Activated T-cell treated with anti-CD3 and anti-CD28 coated beads, Interleukin-2, amount 50 U/mL, for 48 hours (primary cell): Measurements from ENCODE around the gene MOGAT3.
"Not testable (repeated sequence)": the region's sequence is repeated elsewhere in the genome, so short reads cannot be mapped to it uniquely, and the experiment has no call there.

Source experiments
- DNase-seq, 2 experiments: peaks; one replicate each; pipeline ENCODE4 v3.0.0-alpha.2; 2020

MOGAT3 gene

DNA sequence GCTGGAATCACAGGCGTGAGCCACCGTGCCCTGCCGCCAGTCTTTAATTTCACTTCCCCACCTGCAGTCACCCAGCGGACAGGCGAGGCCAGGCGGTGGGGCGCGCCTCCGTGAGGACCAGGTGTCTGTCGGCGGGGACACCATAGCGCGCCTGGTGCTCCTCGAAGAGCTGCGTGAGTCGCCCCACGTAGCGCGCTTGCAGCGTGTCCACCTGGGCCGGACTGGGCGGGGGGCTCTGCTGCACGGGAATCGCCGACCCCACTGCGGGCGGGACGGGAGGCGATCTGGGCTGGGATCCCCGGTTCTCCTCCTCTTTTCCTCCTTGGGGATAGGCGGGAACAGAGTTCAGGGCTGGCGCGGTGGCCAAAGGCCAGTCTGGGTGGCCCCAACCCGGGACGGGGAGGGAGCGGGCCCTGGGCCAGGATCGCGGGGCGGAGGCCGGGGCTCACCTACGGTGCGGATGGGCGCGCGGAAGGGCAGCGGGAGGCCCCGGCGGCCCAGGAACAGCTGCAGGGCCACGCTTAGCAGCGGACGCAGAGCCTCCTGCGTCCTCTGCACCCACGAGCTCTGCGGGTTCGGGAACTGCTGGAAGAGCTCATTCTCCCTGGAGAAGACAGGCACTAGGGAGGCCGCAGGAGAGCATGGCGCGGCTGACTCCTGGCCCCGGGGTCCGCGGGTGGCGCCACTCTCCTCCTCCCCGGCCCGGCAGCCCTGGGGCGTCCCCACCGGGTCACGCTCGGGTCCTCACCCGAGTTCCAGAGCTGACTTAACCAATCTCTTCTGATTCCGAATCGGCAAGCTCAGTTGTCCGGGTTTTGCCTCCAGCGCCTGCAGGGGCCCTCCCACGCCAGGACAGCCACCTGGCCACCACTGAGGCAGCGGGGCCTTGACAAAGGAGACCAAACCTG, 1.1 kb upstream of the MOGAT3 start:
- DNase-seq, result peak in 1 of 2 experiments; percentile 23

DNA sequence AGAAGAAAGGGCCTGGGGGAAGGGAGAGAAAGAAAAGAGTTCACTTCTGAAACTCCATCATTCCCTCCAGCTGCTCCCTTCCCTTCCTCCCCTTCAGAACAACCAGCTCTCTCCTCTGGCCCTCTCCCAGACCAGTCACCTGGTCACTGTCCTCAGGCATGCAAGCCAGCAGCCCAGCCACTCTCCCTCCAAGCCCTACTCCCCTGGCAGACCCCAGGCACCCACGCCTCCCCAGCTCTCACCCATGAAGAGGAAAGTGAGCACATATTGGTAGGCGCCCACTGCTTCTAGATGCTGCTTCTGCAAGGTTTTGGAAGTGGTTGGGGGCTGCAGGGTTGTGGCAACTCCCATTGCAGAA, 353 bp downstream of the MOGAT3 start:
- no peak for DNase-seq

GRCh38 chr7:101199522-101199921, 1.3 kb downstream of the MOGAT3 start:
- DNase-seq, result not testable (repeated sequence)

- no peak for DNase-seq
These were observed 2.4 kb downstream of the MOGAT3 start for GRCh38 chr7:101198476-101198875.

- DNase-seq, result no peak
These were observed 2.8 kb downstream of the MOGAT3 start for GRCh38 chr7:101197991-101198390.

- no peak for DNase-seq
These were observed 5.0 kb downstream of the MOGAT3 start for GRCh38 chr7:101195884-101196283.

DNA sequence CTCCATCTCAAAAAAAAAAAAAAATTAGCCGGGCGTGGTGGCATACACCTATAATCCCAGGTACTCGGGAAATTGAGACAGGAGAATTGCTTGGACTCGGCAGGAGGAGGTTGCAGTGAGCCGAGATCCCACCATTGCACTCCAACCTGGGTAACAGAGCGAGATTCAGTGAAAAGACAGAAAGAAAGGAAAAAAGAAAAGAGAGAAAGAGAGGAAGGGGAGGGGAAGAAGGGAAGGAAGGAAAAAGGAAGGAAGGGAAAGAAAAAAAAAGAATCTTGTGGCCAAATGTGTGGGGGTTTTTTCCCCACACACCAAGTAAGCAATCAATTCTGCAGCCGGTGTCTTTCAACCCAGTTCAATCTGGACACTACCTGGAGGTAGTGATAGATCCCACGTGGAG, 11.7 kb downstream of the MOGAT3 start:
- DNase-seq, result no peak

DNA sequence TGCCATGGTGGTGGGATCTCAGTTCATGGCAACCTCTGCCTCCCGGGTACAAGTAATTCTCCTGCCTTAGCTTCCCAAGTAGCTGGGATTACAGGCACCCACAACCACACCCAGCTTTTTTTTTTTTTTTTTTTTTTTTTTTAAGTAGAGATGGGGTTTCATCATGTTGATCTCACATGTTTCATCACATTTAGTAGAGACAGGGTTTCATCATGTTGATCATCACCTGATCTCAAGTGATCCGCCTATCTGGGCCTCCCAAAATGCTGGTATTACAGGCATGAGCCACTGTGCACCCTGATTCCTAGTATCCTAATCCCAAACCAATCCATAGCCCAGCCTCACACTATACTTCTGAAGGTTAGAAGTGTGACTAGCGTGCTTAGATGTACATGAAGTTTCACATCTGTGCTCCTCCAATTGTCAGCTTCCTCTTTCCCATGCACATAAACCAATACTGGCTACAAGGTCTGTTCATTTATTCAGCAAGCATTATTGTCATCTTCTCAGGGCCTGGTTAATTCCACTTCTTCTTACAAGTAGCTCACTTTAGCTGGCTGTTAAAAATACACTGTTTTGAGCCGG, 13.9 kb downstream of the MOGAT3 start:
- no peak for DNase-seq

GRCh38 chr7:101186194-101186593, 14.6 kb downstream of the MOGAT3 start:
- no peak for DNase-seq

DNA sequence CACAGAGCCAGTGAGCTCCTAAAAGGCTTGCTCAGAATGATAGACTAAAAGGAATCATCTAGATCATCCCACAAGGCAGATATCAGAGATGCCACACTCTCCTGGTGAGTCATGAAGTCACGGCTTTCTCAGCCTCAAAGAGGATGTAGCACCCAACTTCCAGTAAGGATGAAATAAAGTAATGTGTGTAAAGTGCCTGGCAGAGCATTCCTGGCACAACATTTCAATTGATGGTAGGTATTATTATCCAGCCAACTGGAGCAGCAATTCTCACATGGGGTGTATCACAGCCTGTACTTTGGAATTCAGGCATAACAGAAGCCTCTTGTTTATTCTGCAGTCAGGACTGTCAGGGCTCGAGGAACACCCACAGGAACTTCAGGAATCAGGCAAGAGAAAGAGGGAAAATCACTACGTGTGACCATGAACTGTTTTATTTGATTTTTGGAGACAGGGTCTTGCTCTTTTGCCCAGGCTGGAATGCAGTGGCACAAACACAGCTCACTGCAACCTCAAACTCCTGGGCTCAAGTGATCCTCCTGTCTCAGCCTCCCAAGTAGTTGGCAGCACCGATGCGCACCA, 15.5 kb downstream of the MOGAT3 start:
- DNase-seq, result no peak

- DNase-seq, result no peak
These were observed 20.6 kb downstream of the MOGAT3 start, which contains the start of gene NAT16 for GRCh38 chr7:101180130-101180755. Gene NAT16 (minus strand): TSS chr7:101180293. CDS start chr7:101174807, 5,486 bp downstream.

GRCh38 chr7:101179713-101180112, 21.1 kb downstream of the MOGAT3 start:
- DNase-seq, result no peak

DNA sequence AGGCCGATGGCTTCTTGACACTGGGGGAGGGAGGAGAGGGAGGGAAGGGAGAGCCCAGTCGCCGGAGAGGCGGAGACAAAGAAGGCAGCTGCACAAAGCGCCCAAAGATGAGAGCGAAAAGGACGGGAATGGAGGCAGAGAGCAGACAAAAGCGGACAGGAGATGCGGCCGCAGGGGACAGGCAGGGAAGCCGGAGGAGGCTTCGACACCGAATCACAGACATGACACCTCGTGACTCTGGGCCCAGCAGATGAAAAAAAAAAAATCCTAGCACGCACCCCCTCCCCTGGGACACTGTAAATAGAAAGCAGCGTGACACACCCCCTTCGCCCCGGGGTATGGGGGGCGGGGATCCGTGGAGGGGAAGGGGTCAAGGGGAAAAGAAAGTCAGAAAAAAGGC, 21.7 kb downstream of the MOGAT3 start:
- DNase-seq, result no peak

DNA sequence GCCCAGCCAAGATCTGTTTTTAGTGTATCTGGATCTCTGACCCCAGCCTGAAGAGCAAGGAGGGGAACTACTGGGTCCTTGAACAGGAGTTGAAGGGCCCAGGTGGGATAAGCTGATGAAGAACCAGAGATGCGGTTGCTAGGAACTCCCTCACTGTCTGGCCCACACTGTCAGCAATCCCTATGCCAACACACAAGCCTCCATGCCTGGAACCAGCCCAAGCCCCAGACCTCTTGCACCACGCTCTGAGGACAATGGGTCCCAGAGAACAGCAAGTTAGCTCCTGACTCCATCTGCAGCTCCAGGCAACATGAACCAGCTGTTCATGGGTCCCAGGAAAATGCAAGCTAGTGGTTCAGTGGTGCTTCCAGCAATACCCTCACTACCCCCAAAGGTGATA, 23.2 kb downstream of the MOGAT3 start:
- no peak for DNase-seq

GRCh38 chr7:101175664-101176063, 25.2 kb downstream of the MOGAT3 start:
- DNase-seq, result no peak

- no peak for DNase-seq
These were observed 26.4 kb downstream of the MOGAT3 start for GRCh38 chr7:101174322-101174854.

DNA sequence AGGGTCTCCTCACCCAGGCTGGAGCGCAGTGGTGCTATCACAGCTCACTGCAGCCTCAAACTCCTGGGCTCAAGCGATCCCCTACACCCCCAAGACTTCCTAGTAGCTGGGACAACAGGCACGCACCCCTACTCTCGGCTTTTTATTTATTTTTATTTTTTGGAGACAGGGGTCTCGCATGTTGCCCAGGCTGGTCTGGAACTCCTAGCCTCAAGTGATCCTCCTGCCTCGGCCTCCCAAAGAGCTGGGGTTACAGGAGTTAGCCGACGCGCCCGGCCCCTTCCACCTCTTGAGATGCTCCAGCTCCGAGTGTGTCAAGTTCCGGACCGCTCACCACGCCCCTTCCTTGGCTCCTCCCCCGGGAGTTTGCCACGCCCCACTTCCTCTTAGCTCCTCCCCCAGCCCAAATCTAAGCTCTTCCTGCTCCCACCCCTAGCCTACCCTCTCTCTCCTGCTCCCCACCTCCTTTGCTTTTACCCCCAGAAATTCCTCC, 27.0 kb downstream of the MOGAT3 start:
- peak; percentile 85 to 89 for DNase-seq

GRCh38 chr7:101172854-101173751, 27.7 kb downstream of the MOGAT3 start:
- DNase-seq, result peak in 1 of 2 experiments; percentile 51

DNA sequence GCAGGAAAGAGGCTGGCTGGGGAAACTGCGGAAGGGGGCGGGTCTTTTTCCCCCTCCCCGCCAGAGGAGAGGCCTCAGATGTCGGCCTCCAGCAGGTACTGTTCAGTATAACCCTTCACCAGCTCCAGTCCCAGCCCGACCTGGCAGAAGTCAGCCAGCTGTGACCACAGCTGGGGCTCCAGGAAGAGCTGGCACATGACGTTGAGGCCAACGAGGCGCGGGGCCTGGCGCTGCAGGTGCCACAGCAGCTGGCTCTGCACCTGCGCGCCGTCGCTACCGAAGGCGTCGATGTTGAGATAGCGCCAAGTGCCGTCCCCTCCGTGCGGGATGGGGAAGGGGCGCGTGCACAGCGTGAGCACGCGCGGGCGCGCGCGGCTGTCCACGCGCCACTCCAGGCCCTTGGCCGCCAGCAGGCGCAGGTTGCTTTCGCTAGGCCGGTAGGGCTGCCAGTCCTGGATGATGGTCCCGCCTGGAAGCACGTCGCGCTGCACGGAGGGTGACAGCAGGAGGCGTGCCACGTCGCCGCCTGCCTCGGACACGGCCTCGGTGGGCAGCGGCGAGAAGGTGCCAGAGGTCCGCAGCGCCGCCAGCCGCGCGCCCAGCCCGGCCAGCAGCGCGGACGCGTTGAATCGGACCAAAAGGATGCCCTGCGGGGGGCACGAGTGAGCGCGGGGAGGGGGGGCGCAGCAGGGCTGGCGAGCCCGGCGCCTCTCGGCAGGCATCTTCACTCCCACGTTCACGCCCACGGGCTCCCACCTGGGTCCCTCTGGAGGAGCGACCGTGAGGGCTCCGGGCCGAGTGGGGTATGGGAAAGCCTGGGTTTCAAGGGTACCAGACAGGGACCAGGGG, 28.6 kb downstream of the MOGAT3 start:
- peak in 1 of 2 experiments; percentile 26 for DNase-seq

DNA sequence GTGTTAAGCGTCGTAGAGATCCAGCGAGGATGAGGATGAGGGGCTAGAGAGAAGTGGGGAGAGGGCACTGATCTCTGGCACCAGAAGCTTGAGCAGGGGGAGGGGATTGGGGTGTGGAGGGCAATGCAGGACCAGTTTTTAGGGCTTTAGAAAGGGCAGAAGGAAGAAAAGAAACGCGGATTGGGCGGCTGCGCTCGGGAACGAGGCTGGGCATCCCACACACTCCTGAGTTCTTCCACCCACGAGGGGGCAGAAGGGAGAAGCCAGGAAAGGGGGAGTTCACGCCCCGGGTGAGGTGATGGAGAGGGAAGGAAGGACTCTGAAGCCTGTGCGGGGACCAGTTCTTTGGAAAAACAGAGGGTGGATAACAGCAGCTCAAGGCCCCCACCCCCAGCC, 29.4 kb downstream of the MOGAT3 start:
- peak in 1 of 2 experiments; percentile 25 for DNase-seq
